ENCODE data around the gene SPDYC.

Gene SPDYC

DNA sequence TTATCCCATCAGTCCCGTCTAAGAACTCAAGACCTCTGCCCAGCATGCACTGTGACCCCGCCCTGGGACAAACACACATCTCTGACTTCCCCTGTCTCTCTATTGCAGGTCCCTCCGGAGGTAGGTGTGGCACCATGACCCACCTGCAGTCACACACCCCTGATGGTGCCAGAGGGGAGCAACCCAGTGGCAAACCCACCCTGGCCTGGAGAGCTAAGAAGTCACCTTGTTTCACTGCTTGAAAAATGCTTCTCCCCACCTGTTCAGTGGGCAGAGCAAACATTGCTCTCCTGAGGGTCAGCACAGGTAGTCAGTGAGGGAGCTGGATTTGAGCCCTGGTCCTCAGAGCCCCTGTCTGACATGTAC lies 35.6 kb downstream of the SPDYC start:
- Histone ChIP-seq H3K36me3 (ENCODE audit: insufficient read depth, low read length) (peaks cover 52% of the 10 kb centered on the region), H3K9ac (ENCODE audit: low read depth, low read length) (no peak overlapping the region), H3K79me2 (ENCODE audit: insufficient read depth, low read length) (no peaks in the 10 kb centered on the region), H3K4me2 (ENCODE audit: insufficient read depth, low read length) (no peak overlapping the region), H3K4me1 (ENCODE audit: insufficient read depth, low read length) (no peaks in the 10 kb centered on the region), H3K27me3 (ENCODE audit: insufficient read depth, low read length, poor library complexity) (no peaks in the 10 kb centered on the region), H2AFZ (ENCODE audit: low read depth, low read length) (no peak overlapping the region), H3K4me3 (ENCODE audit: low read depth in 1 of 2, low read length in 2 of 2) (no peak overlapping the region), H3K27ac (ENCODE audit: low read length) (no peak overlapping the region), H4K20me1 (ENCODE audit: insufficient read depth, low read length) (no peaks in the 10 kb centered on the region), H3K9me3 (ENCODE audit: insufficient read depth, low read length, severe bottlenecking) (no peaks in the 10 kb centered on the region)
- ATAC-seq (ENCODE audit: insufficient read depth, low read depth) = no peak
- no peak for TF ChIP-seq EZH2 (IDR thresholded peaks at IDR 0.05; ENCODE audit: borderline replicate concordance, low read depth, low read length, severe bottlenecking)
- TF ChIP-seq, protein P1, sequence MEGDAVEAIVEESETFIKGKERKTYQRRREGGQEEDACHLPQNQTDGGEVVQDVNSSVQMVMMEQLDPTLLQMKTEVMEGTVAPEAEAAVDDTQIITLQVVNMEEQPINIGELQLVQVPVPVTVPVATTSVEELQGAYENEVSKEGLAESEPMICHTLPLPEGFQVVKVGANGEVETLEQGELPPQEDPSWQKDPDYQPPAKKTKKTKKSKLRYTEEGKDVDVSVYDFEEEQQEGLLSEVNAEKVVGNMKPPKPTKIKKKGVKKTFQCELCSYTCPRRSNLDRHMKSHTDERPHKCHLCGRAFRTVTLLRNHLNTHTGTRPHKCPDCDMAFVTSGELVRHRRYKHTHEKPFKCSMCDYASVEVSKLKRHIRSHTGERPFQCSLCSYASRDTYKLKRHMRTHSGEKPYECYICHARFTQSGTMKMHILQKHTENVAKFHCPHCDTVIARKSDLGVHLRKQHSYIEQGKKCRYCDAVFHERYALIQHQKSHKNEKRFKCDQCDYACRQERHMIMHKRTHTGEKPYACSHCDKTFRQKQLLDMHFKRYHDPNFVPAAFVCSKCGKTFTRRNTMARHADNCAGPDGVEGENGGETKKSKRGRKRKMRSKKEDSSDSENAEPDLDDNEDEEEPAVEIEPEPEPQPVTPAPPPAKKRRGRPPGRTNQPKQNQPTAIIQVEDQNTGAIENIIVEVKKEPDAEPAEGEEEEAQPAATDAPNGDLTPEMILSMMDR (IDR thresholded peaks at IDR 0.05; ENCODE audit: borderline replicate concordance, extremely low read depth, low read length, poor library complexity, severe bottlenecking) = no peak
- no peak for DNase-seq

DNA sequence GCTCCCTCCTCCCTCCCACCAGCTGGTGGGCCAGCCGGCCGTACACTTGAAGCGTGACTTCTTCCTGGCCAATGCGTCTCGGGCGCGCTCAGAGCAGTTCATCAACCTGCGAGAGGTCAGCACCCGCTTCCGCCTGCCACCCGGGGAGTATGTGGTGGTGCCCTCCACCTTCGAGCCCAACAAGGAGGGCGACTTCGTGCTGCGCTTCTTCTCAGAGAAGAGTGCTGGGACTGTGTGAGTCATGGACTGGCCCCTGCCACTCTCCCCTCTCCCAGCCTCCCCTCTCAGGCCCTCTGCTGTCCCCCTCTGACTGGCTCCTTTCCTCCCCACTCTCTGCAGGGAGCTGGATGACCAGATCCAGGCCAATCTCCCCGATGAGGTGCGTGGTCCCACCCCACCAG lies 36.4 kb downstream of the SPDYC start:
- H3K79me2 ChIP-seq (ENCODE audit: insufficient read depth, low read length) = no peaks in the 10 kb centered on the region
- H3K4me1 ChIP-seq (ENCODE audit: insufficient read depth, low read length) = no peaks in the 10 kb centered on the region
- H3K9me3 ChIP-seq (ENCODE audit: insufficient read depth, low read length, severe bottlenecking) = no peaks in the 10 kb centered on the region
- H3K4me2 ChIP-seq (ENCODE audit: insufficient read depth, low read length) = no peak overlapping the region
- no peak overlapping the region for H3K9ac ChIP-seq (ENCODE audit: low read depth, low read length)
- no peak for TF ChIP-seq EZH2 (IDR thresholded peaks at IDR 0.05; ENCODE audit: borderline replicate concordance, low read depth, low read length, severe bottlenecking)
- TF ChIP-seq, protein P1 (IDR thresholded peaks at IDR 0.05; ENCODE audit: borderline replicate concordance, extremely low read depth, low read length, poor library complexity, severe bottlenecking) = no peak
- DNase-seq = no peak
- no peak overlapping the region for H2AFZ ChIP-seq (ENCODE audit: low read depth, low read length)
- no peak for ATAC-seq (ENCODE audit: insufficient read depth, low read depth)
- H3K27ac ChIP-seq (ENCODE audit: low read length) = no peak overlapping the region
- H4K20me1 ChIP-seq (ENCODE audit: insufficient read depth, low read length) = no peaks in the 10 kb centered on the region
- peaks cover 58% of the 10 kb centered on the region for H3K36me3 ChIP-seq (ENCODE audit: insufficient read depth, low read length)
- no peaks in the 10 kb centered on the region for H3K27me3 ChIP-seq (ENCODE audit: insufficient read depth, low read length, poor library complexity)
- H3K4me3 ChIP-seq (ENCODE audit: low read depth in 1 of 2, low read length in 2 of 2) = no peak overlapping the region

DNA sequence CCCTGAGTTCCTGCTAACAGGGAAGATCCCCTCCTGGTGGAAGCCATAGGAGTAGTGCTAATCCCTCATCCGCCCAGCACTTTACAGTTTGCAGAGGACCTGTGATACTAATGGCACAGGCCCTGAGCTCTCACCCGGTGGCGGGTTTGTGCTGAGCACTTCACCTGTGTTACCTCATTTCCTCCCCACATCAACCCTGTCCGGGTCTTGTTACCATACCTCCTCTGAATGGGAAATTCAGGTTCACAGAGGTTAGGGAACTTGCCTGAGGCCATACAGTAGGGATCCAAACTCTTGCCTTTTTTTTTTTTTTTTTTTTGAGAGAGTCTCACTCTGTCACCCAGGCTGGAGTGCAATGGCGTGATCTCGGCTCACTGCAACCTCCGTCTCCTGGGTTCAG lies 36.9 kb downstream of the SPDYC start:
- Histone ChIP-seq H3K27ac (ENCODE audit: low read length) (no peak overlapping the region), H3K36me3 (ENCODE audit: insufficient read depth, low read length) (peaks cover 58% of the 10 kb centered on the region), H3K4me2 (ENCODE audit: insufficient read depth, low read length) (no peak overlapping the region), H3K79me2 (ENCODE audit: insufficient read depth, low read length) (no peaks in the 10 kb centered on the region), H3K9me3 (ENCODE audit: insufficient read depth, low read length, severe bottlenecking) (no peaks in the 10 kb centered on the region), H2AFZ (ENCODE audit: low read depth, low read length) (no peak overlapping the region), H3K4me3 (ENCODE audit: low read depth in 1 of 2, low read length in 2 of 2) (no peak overlapping the region), H4K20me1 (ENCODE audit: insufficient read depth, low read length) (no peaks in the 10 kb centered on the region), H3K9ac (ENCODE audit: low read depth, low read length) (no peak overlapping the region), H3K27me3 (ENCODE audit: insufficient read depth, low read length, poor library complexity) (no peaks in the 10 kb centered on the region), H3K4me1 (ENCODE audit: insufficient read depth, low read length) (no peaks in the 10 kb centered on the region)
- DNase-seq (no peak), ATAC-seq (ENCODE audit: insufficient read depth, low read depth) (no peak)
- TF ChIP-seq EZH2 (IDR thresholded peaks at IDR 0.05; ENCODE audit: borderline replicate concordance, low read depth, low read length, severe bottlenecking) = no peak
- TF ChIP-seq, protein P1 (IDR thresholded peaks at IDR 0.05; ENCODE audit: borderline replicate concordance, extremely low read depth, low read length, poor library complexity, severe bottlenecking) = no peak
